Measurements from ENCODE around the gene SPATA21.

SPATA21 gene

GRCh38 chr1:16447641-16448040 lies 10.4 kb upstream of the SPATA21 start:
- TF ChIP-seq CTCF (conservative IDR thresholded peaks at IDR 0.05; ENCODE audit: low read depth, low read length) = no peak
- no peak for DNase-seq (ENCODE audit: low read depth)
- H3K4me3 ChIP-seq (ENCODE audit: low read length) = no peak overlapping the region

- TF ChIP-seq CTCF (conservative IDR thresholded peaks at IDR 0.05; ENCODE audit: low read depth, low read length) = no peak
- DNase-seq (ENCODE audit: low read depth) = no peak
- no peak overlapping the region for H3K4me3 ChIP-seq (ENCODE audit: low read length)
Measured at GRCh38 chr1:16446116-16446515, 8.9 kb upstream of the SPATA21 start.

GRCh38 chr1:16445052-16445451 lies 7.8 kb upstream of the SPATA21 start:
- no peak overlapping the region for H3K4me3 ChIP-seq (ENCODE audit: low read length)
- no peak for TF ChIP-seq CTCF (conservative IDR thresholded peaks at IDR 0.05; ENCODE audit: low read depth, low read length)
- no peak for DNase-seq (ENCODE audit: low read depth)

- no peak overlapping the region for H3K4me3 ChIP-seq (ENCODE audit: low read length)
- no peak for TF ChIP-seq CTCF (conservative IDR thresholded peaks at IDR 0.05; ENCODE audit: low read depth, low read length)
- DNase-seq (ENCODE audit: low read depth) = no peak
Measured at GRCh38 chr1:16443975-16444770, 6.9 kb upstream of the SPATA21 start.

GRCh38 chr1:16442941-16443340 lies 5.7 kb upstream of the SPATA21 start:
- TF ChIP-seq CTCF (conservative IDR thresholded peaks at IDR 0.05; ENCODE audit: low read depth, low read length) = no peak
- DNase-seq (ENCODE audit: low read depth) = no peak
- no peak overlapping the region for H3K4me3 ChIP-seq (ENCODE audit: low read length)

GRCh38 chr1:16442265-16442664 lies 5.0 kb upstream of the SPATA21 start:
- DNase-seq (ENCODE audit: low read depth) = no peak
- no peak for TF ChIP-seq CTCF (conservative IDR thresholded peaks at IDR 0.05; ENCODE audit: low read depth, low read length)
- no peak overlapping the region for H3K4me3 ChIP-seq (ENCODE audit: low read length)

- no peak for TF ChIP-seq CTCF (conservative IDR thresholded peaks at IDR 0.05; ENCODE audit: low read depth, low read length)
- H3K4me3 ChIP-seq (ENCODE audit: low read length) = peak overlapping the region; percentile 98
- DNase-seq (ENCODE audit: low read depth) = no peak
Measured at GRCh38 chr1:16441282-16441665, 4.0 kb upstream of the SPATA21 start.

Measured in retinal pigment epithelial cell (primary cell).